Mammary epithelial cell (primary cell): ENCODE data around the gene POLE3.

Experiments
- EZH2 ChIP-seq: IDR thresholded peaks from 2 replicates; pipeline ENCODE4 v1.6.1; 2012; ENCODE audit warnings: low read length, inconsistent platforms, borderline replicate concordance
- TF ChIP-seq, protein P1 (sequence below), 2 donors: IDR thresholded peaks in 1 of 2; conservative IDR thresholded peaks in 1 of 2; 2 replicates each; pipeline ENCODE4 v1.5.1; 2011 to 2012; ENCODE audit warnings: inconsistent platforms in 2 of 2, low read length in 2 of 2, mild to moderate bottlenecking in 2 of 2, control low read depth in 1 of 2, low read depth in 1 of 2; ENCODE audit not compliant: insufficient read depth in 1 of 2; ENCODE audit errors: extremely low read depth in 1 of 2

DNA sequence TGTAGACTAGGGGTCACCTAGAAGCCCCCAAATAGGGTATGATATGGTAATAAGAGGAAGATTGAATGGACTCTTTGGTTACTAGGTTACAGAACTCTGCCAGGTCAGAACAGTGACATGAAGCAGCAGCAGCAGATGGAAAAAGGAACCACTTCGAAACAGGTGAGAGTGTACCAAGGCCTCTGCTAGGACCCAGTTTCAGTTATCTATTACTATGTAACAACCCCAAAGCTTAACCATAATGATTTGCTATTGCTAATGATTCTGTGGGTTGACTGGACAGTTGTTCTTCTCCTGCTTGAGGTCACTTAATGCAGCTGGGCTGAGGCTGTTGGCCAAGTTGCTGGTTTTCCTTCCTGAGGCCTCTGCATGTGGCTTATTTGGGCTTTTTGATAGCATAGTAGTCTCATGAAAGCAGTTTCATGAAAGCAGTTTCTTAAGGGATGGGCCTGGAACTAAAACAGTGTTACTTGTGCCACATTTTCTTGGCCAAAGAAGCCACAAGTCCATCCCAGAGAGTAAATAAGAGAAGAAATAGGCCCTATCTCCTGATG lies 17.7 kb upstream of the POLE3 start:
- TF ChIP-seq, protein P1, sequence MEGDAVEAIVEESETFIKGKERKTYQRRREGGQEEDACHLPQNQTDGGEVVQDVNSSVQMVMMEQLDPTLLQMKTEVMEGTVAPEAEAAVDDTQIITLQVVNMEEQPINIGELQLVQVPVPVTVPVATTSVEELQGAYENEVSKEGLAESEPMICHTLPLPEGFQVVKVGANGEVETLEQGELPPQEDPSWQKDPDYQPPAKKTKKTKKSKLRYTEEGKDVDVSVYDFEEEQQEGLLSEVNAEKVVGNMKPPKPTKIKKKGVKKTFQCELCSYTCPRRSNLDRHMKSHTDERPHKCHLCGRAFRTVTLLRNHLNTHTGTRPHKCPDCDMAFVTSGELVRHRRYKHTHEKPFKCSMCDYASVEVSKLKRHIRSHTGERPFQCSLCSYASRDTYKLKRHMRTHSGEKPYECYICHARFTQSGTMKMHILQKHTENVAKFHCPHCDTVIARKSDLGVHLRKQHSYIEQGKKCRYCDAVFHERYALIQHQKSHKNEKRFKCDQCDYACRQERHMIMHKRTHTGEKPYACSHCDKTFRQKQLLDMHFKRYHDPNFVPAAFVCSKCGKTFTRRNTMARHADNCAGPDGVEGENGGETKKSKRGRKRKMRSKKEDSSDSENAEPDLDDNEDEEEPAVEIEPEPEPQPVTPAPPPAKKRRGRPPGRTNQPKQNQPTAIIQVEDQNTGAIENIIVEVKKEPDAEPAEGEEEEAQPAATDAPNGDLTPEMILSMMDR (conservative IDR thresholded peaks at IDR 0.05 in 1 of 2, IDR thresholded peaks at IDR 0.05 in 1 of 2; ENCODE audit: extremely low read depth in 1 of 2, insufficient read depth in 1 of 2, low read depth in 1 of 2, low read length in 2 of 2) = no peak
- TF ChIP-seq EZH2 = no peak
